PC-9 (cell line): Measurements from ENCODE around the gene FBXW10B.

Experiments used
- CTCF ChIP-seq: fragments of 200-600 bp; sonication (generic); conservative IDR thresholded peaks from 2 replicates; pipeline ENCODE4 v1.6.1; 2017; ENCODE audit warnings: mixed run types, antibody characterized with exemption, mild to moderate bottlenecking, moderate library complexity
- EZH2 ChIP-seq: fragments of 200-600 bp; sonication (generic); IDR thresholded peaks from 2 replicates; pipeline ENCODE4 v1.8.0; 2017; ENCODE audit warnings: antibody characterized with exemption, low read depth

- TF ChIP-seq EZH2 (no peak), CTCF (no peak)
Measured at GRCh38 chr17:15659663-15660062, 40.2 kb upstream of the FBXW10B start.
